Ishikawa (cell line): ENCODE results near the gene ZNF594.

Experiments used
- CEBPB ChIP-seq: IDR thresholded peaks from 2 replicates; pipeline ENCODE4 v1.6.1; 2012
- CREB1 ChIP-seq: IDR thresholded peaks from 2 replicates; pipeline ENCODE4 v1.6.1; 2012; ENCODE audit warnings: low read depth
- EGR1 ChIP-seq: IDR thresholded peaks from 2 replicates; pipeline ENCODE4 v1.6.1; 2012
- EP300 ChIP-seq: IDR thresholded peaks from 2 replicates; pipeline ENCODE4 v1.6.1; 2012; ENCODE audit warnings: borderline replicate concordance
- FOXM1 ChIP-seq: IDR thresholded peaks from 2 replicates; pipeline ENCODE4 v1.6.1; 2012; ENCODE audit warnings: low read depth, borderline replicate concordance
- MAX ChIP-seq: IDR thresholded peaks from 2 replicates; pipeline ENCODE4 v1.6.1; 2012
- NFIC ChIP-seq: IDR thresholded peaks from 2 replicates; pipeline ENCODE4 v1.6.1; 2012
- RAD21 ChIP-seq: IDR thresholded peaks from 2 replicates; pipeline ENCODE4 v1.6.1; 2012; ENCODE audit warnings: low read depth
- REST ChIP-seq: IDR thresholded peaks from 2 replicates; pipeline ENCODE4 v1.6.1; 2012; ENCODE audit warnings: low read depth, mild to moderate bottlenecking
- TAF1 ChIP-seq: IDR thresholded peaks from 2 replicates; pipeline ENCODE4 v1.6.1; 2012; ENCODE audit warnings: low read depth, mild to moderate bottlenecking
- TCF12 ChIP-seq: IDR thresholded peaks from 2 replicates; pipeline ENCODE4 v1.6.1; 2012; ENCODE audit warnings: low read depth
- TEAD4 ChIP-seq: IDR thresholded peaks from 2 replicates; pipeline ENCODE4 v1.6.1; 2012
- USF1 ChIP-seq: IDR thresholded peaks from 2 replicates; pipeline ENCODE4 v1.6.1; 2012
- YY1 ChIP-seq: IDR thresholded peaks from 2 replicates; pipeline ENCODE4 v1.6.1; 2012; ENCODE audit warnings: low read depth
- ZBTB7A ChIP-seq: IDR thresholded peaks from 2 replicates; pipeline ENCODE4 v1.6.1; 2012; ENCODE audit warnings: low read depth

The ZNF594 gene

GRCh38 chr17:5234645-5235576 lies 43.2 kb upstream of the ZNF594 start, which contains the start of gene SCIMP:
Gene SCIMP, minus strand, starts transcription at chr17:5234860. Its CDS starts 105 bp downstream, at chr17:5234755.
- TF ChIP-seq TAF1 (no peak), MAX (no peak), CEBPB (no peak), USF1 (no peak), NFIC (no peak), EGR1 (no peak), YY1 (no peak), TEAD4 (no peak), TCF12 (no peak)

GRCh38 chr17:5226940-5227878 lies 35.5 kb upstream of the ZNF594 start:
- TF ChIP-seq ZBTB7A (no peak), TAF1 (no peak), FOXM1 (no peak), REST (no peak), EP300 (no peak), YY1 (no peak), CREB1 (no peak), USF1 (no peak), TEAD4 (no peak), CEBPB (no peak), TCF12 (no peak), RAD21 (no peak), EGR1 (no peak), MAX (no peak), NFIC (no peak)

- TF ChIP-seq TEAD4, result no peak
- no peak for TF ChIP-seq ZBTB7A
- no peak for TF ChIP-seq USF1
- TF ChIP-seq EP300, result no peak
- TF ChIP-seq RAD21, result no peak
- TF ChIP-seq YY1, result no peak
- no peak for TF ChIP-seq CEBPB
- TF ChIP-seq CREB1, result no peak
- no peak for TF ChIP-seq REST
- TF ChIP-seq EGR1, result no peak
- no peak for TF ChIP-seq NFIC
- TF ChIP-seq TAF1, result no peak
- TF ChIP-seq TCF12, result no peak
- no peak for TF ChIP-seq FOXM1
- no peak for TF ChIP-seq MAX
Measured at GRCh38 chr17:5225668-5226457, 34.2 kb upstream of the ZNF594 start.

GRCh38 chr17:5220074-5220473 lies 28.4 kb upstream of the ZNF594 start:
- TF ChIP-seq EP300, result no peak
- TF ChIP-seq RAD21, result no peak
- TF ChIP-seq MAX, result no peak
- no peak for TF ChIP-seq TEAD4
- TF ChIP-seq REST, result no peak
- no peak for TF ChIP-seq EGR1
- TF ChIP-seq CREB1, result no peak
- TF ChIP-seq YY1, result no peak
- TF ChIP-seq CEBPB, result no peak
- no peak for TF ChIP-seq USF1
- no peak for TF ChIP-seq ZBTB7A
- no peak for TF ChIP-seq TCF12
- no peak for TF ChIP-seq FOXM1
- TF ChIP-seq NFIC, result no peak
- no peak for TF ChIP-seq TAF1
